LoVo (cell line): Measurements from ENCODE around the gene TPST2.
"Not testable (repeated sequence)": the region's sequence is repeated elsewhere in the genome, so short reads cannot be mapped to it uniquely, and the experiment has no call there.

Source experiments
- DNase-seq: peaks from one replicate; pipeline ENCODE4 v3.0.0-alpha.2; 2016; ENCODE audit warnings: low spot score

TPST2 gene

GRCh38 chr22:26528518-26528917 is 61.4 kb downstream of the TPST2 start:
- DNase-seq, result not testable (repeated sequence)

- DNase-seq, result no peak
Observed at GRCh38 chr22:26527574-26528465, 62.1 kb downstream of the TPST2 start.

- no peak for DNase-seq
Observed at GRCh38 chr22:26527167-26527566, 62.8 kb downstream of the TPST2 start.

GRCh38 chr22:26525946-26526564 is 63.9 kb downstream of the TPST2 start:
- DNase-seq, result no peak

GRCh38 chr22:26524870-26525269 is 65.1 kb downstream of the TPST2 start:
- no peak for DNase-seq

- no peak for DNase-seq
Observed at GRCh38 chr22:26522592-26522991, 67.3 kb downstream of the TPST2 start.

- DNase-seq, result no peak
Observed at GRCh38 chr22:26522012-26522411, 67.9 kb downstream of the TPST2 start.

- DNase-seq, result no peak
Observed at GRCh38 chr22:26517429-26517828, 72.5 kb downstream of the TPST2 start.

GRCh38 chr22:26516503-26516902 is 73.4 kb downstream of the TPST2 start:
- no peak for DNase-seq

- no peak for DNase-seq
Observed at GRCh38 chr22:26515931-26516330, 74.0 kb downstream of the TPST2 start.

- no peak for DNase-seq
Observed at GRCh38 chr22:26514419-26515161, 75.3 kb downstream of the TPST2 start.

GRCh38 chr22:26513838-26514237 is 76.1 kb downstream of the TPST2 start:
- DNase-seq, result no peak

- peak; percentile 91 for DNase-seq
Observed at GRCh38 chr22:26512149-26512793, 77.7 kb downstream of the TPST2 start, which contains the start of gene TFIP11. TFIP11 (minus strand) TSS chr22:26512473; CDS start chr22:26510272, 2,201 bp downstream.

- no peak for DNase-seq
Observed at GRCh38 chr22:26508148-26508547, 81.8 kb downstream of the TPST2 start.

GRCh38 chr22:26503758-26504157 is 86.2 kb downstream of the TPST2 start:
- no peak for DNase-seq

- no peak for DNase-seq
Observed at GRCh38 chr22:26502688-26503561, 87.0 kb downstream of the TPST2 start.

GRCh38 chr22:26501996-26502395 is 87.9 kb downstream of the TPST2 start:
- no peak for DNase-seq

- DNase-seq, result no peak
Observed at GRCh38 chr22:26499188-26499703, 90.7 kb downstream of the TPST2 start.

- no peak for DNase-seq
Observed at GRCh38 chr22:26496456-26496855, 93.5 kb downstream of the TPST2 start.

GRCh38 chr22:26494506-26494905 is 95.4 kb downstream of the TPST2 start:
- no peak for DNase-seq

GRCh38 chr22:26492220-26492619 is 97.7 kb downstream of the TPST2 start:
- no peak for DNase-seq
